Upper lobe of left lung (tissue), 6 donors: ENCODE results near the gene FHIP1B. TPM values are rescaled to one million over a fixed set of nuclear protein-coding genes. Genes with fewer than 3 reads are reported as not detected.
A peak's percentile ranks its signal among the peaks of the same experiment; 100 is the strongest.

ENCODE experiments used
- ATAC-seq, 2 donors: fragments of 200-7000 bp; cut with Tn5 transposase; one replicate each; pipeline ENCODE4 v1.9.1; 2022; ENCODE audit warnings: mild to moderate bottlenecking in 2 of 2, moderate library complexity in 2 of 2; ENCODE audit not compliant: low FRiP score in 2 of 2
- DNase-seq, 2 donors: peaks; one replicate each; pipeline ENCODE4 v3.0.0-alpha.2; 2019 to 2020
- H3K27ac ChIP-seq, 4 donors: fragments of 200-600 bp; sonication (generic); one replicate each; pipeline ENCODE4 v1.5.1; 2016 to 2019
- H3K27me3 ChIP-seq, 4 donors: fragments of 200-600 bp; sonication (generic); one replicate each; pipeline ENCODE4 v1.5.1; 2017 to 2019
- H3K36me3 ChIP-seq, 4 donors: fragments of 200-600 bp; sonication (generic); one replicate each; pipeline ENCODE4 v1.5.1; 2016 to 2019
- H3K4me1 ChIP-seq, 4 donors: fragments of 200-600 bp; sonication (generic); one replicate each; pipeline ENCODE4 v1.5.1; 2018 to 2019
- H3K4me3 ChIP-seq, 4 donors: fragments of 200-600 bp; sonication (generic); one replicate each; pipeline ENCODE4 v1.5.1; 2017 to 2019; ENCODE audit warnings: mild to moderate bottlenecking in 2 of 4, moderate library complexity in 1 of 4
- H3K9me3 ChIP-seq, 4 donors: fragments of 200-600 bp; sonication (generic); one replicate each; pipeline ENCODE4 v1.5.1; 2018 to 2019
- CTCF ChIP-seq, 6 experiments: fragments of 450-650 bp in 4 of 6; fragments of 200-600 bp in 2 of 6; sonication (generic) in 2 of 6; IDR thresholded peaks; one replicate each; pipeline ENCODE4 v1.5.1; 2016 to 2019; ENCODE audit warnings: antibody characterized with exemption in 6 of 6
- EP300 ChIP-seq, 4 donors: sonication (generic); formaldehyde crosslinking; IDR thresholded peaks; one replicate each; pipeline ENCODE4 v1.5.1; 2017; ENCODE audit warnings: antibody characterized with exemption in 4 of 4, control low read depth in 2 of 4
- POLR2A ChIP-seq, 4 donors: fragments of 450-650 bp; IDR thresholded peaks; one replicate each; pipeline ENCODE4 v1.5.1; 2016 to 2017; ENCODE audit warnings: antibody characterized with exemption in 4 of 4, mild to moderate bottlenecking in 2 of 4
- POLR2AphosphoS5 ChIP-seq, 2 donors: sonication (generic); formaldehyde crosslinking; IDR thresholded peaks; one replicate each; pipeline ENCODE4 v1.5.1; 2017; ENCODE audit warnings: antibody characterized with exemption in 2 of 2
- WGBS, 2 donors: methylation state at CpG; one replicate each; pipeline ENCODE4 v1.1.5; 2017 to 2018; 5-methylcytosine and 5-hydroxymethylcytosine counted together
- total RNA-seq, 6 donors: library from RNA; depleted of rRNA in 4 of 6; stranded (reverse); fragments of >200 nt in 4 of 6; gene quantifications; one replicate each; pipeline versions ENCODE4 v1.1.0 to v1.2.1, GENCODE V29; 2016 to 2021
- donor health status: DM: no; HTN: no; CAD: no; lungs with moderate emphysema.
- donor health status: DM: no; HTN: yes; CAD: no; lungs with severe emphysema.

Gene FHIP1B
- total RNA-seq, 6 donors from 2014 or later, result 37.4 to 163 (median 39.6) TPM

GRCh38 chr11:6270584-6271246 lies 36.3 kb upstream of the FHIP1B start:
- ATAC-seq (no peak), DNase-seq (peak in 1 of 2 donors; percentile 68)
- TF ChIP-seq POLR2A (IDR thresholded peaks at IDR 0.05) (no peak), CTCF (IDR thresholded peaks at IDR 0.05) (no peak), EP300 (IDR thresholded peaks at IDR 0.05) (no peak), POLR2AphosphoS5 (IDR thresholded peaks at IDR 0.05) (no peak)
- Histone ChIP-seq H3K27ac (no peak overlapping the region), H3K4me1 (no peaks in the 10 kb centered on the region), H3K4me3 (no peak overlapping the region), H3K27me3 (no peaks in the 10 kb centered on the region), H3K9me3 (no peaks in the 10 kb centered on the region), H3K36me3 (no peaks in the 10 kb centered on the region)
- WGBS, 2 donors, result 87 to 95% methylated on average over 36 to 41 of the region's 41 CpGs

GRCh38 chr11:6269994-6270393 lies 35.6 kb upstream of the FHIP1B start:
- whole genome bisulfite sequencing, 2 donors, result 87 to 93% methylated on average over 23 to 24 of the region's 24 CpGs
- ATAC-seq (peak in 1 of 2 donors; percentile 43), DNase-seq (peak in 1 of 2 donors; percentile 72)
- H3K27me3 ChIP-seq, result no peaks in the 10 kb centered on the region
- no peaks in the 10 kb centered on the region for H3K36me3 ChIP-seq
- no peaks in the 10 kb centered on the region for H3K9me3 ChIP-seq
- no peak overlapping the region for H3K4me3 ChIP-seq
- TF ChIP-seq CTCF (IDR thresholded peaks at IDR 0.05), result peak in 1 of 6 experiments; percentile 30
- no peak for TF ChIP-seq POLR2AphosphoS5 (IDR thresholded peaks at IDR 0.05)
- no peaks in the 10 kb centered on the region for H3K4me1 ChIP-seq
- H3K27ac ChIP-seq, result no peak overlapping the region

DNA sequence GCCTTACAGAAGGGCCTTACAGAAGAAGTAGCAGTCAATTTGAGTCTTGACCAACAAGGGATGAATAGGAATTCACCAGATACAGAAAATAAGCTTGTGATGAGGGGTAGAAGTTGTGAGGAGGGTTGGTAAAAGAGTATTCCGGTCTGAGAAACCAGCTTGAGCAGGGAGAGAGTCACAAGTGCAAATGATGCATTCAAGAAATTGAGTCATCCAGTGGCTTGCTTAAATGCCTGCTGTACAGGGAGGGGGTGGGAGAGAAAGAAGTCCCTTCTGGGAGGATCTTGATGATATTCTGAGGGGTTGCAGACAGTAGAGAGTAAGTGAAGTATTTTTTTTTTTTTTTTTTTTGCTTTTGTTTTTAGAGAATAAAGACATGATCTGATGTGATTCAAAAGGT lies 34.4 kb upstream of the FHIP1B start:
- ATAC-seq (no peak), DNase-seq (no peak)
- no peak overlapping the region for H3K27ac ChIP-seq
- no peak overlapping the region for H3K4me3 ChIP-seq
- no peaks in the 10 kb centered on the region for H3K9me3 ChIP-seq
- H3K36me3 ChIP-seq, result no peaks in the 10 kb centered on the region
- H3K27me3 ChIP-seq, result no peaks in the 10 kb centered on the region
- no peaks in the 10 kb centered on the region for H3K4me1 ChIP-seq
- no peak for TF ChIP-seq POLR2A (IDR thresholded peaks at IDR 0.05)
- TF ChIP-seq EP300 (IDR thresholded peaks at IDR 0.05), result no peak
- no peak for TF ChIP-seq CTCF (IDR thresholded peaks at IDR 0.05)
- TF ChIP-seq POLR2AphosphoS5 (IDR thresholded peaks at IDR 0.05), result no peak
- 83 to 88% methylated on average over 1 of the region's 1 CpG for WGBS, 2 donors

DNA sequence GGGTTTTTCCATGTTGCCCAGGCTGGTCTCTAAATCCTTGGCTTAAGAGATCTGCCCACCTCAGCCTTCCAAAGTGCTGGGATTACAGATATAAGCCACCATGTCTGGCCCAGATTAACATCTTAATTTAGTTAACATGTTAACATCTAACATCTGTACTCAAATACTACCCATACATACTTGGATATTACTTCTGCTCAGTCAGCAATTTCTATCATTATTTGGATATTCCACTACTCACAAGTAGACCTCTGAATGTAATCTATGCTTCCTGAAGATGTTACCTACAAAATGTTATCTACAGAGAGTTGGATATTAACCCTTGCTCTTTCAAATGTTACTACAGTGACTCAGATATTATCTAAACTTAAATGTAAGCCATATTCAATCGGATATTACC lies 29.2 kb upstream of the FHIP1B start:
- Histone ChIP-seq H3K9me3 (no peaks in the 10 kb centered on the region), H3K4me3 (no peak overlapping the region), H3K27ac (no peak overlapping the region), H3K27me3 (peaks cover 0 to 20% (median 7%) of the 10 kb centered on the region in 4 donors), H3K4me1 (peaks cover 12 to 14% (median 14%) of the 10 kb centered on the region in 4 donors), H3K36me3 (no peaks in the 10 kb centered on the region)
- 91 to 97% methylated on average over 1 of the region's 1 CpG for WGBS, 2 donors
- ATAC-seq (no peak), DNase-seq (no peak)
- TF ChIP-seq EP300 (IDR thresholded peaks at IDR 0.05) (no peak), POLR2AphosphoS5 (IDR thresholded peaks at IDR 0.05) (no peak), POLR2A (IDR thresholded peaks at IDR 0.05) (no peak), CTCF (IDR thresholded peaks at IDR 0.05) (no peak)

- TF ChIP-seq POLR2AphosphoS5 (IDR thresholded peaks at IDR 0.05) (no peak), POLR2A (IDR thresholded peaks at IDR 0.05) (no peak)
- Histone ChIP-seq H3K36me3 (no peaks in the 10 kb centered on the region), H3K4me3 (peak overlapping the region in 1 of 4 donors; percentile 51), H3K4me1 (peaks cover 13 to 17% (median 16%) of the 10 kb centered on the region in 4 donors), H3K27ac (no peak overlapping the region), H3K9me3 (no peaks in the 10 kb centered on the region), H3K27me3 (peaks cover 0 to 28% (median 11%) of the 10 kb centered on the region in 4 donors)
- no peak for DNase-seq
- 49 to 52% methylated on average over 5 of the region's 5 CpGs for WGBS, 2 donors
- ATAC-seq, result no peak
Measured at GRCh38 chr11:6260207-6260726, 25.8 kb upstream of the FHIP1B start.
